Central memory CD8-positive, alpha-beta T cell (primary cell): ENCODE data around the gene MAP3K4.
"Not testable (repeated sequence)": the region's sequence is repeated elsewhere in the genome, so short reads cannot be mapped to it uniquely, and the experiment has no call there.

ENCODE experiments used
- ATAC-seq: fragments of 150-1000 bp; cut with Tn5 transposase; replicated peaks from 2 replicates; pipeline ENCODE4 v1.10.0; 2022; ENCODE audit warnings: mild to moderate bottlenecking, moderate FRiP score, moderate number of reproducible peaks; ENCODE audit not compliant: poor library complexity, severe bottlenecking; ENCODE audit errors: extremely low read depth
- DNase-seq, 2 donors: peaks; one replicate each; pipeline ENCODE4 v3.0.0; 2021; ENCODE audit warnings: low spot score in 2 of 2
- H3K27ac Mint-ChIP-seq: one replicate; pipeline ENCODE4 v1.8.0; 2022; ENCODE audit warnings: low read depth, mild to moderate bottlenecking, moderate library complexity, mixed read lengths
- H3K27me3 Mint-ChIP-seq: one replicate; pipeline ENCODE4 v1.8.0; 2022; ENCODE audit warnings: mixed read lengths
- H3K36me3 Mint-ChIP-seq: one replicate; pipeline ENCODE4 v1.8.0; 2022; ENCODE audit warnings: mild to moderate bottlenecking, moderate library complexity, mixed read lengths; ENCODE audit not compliant: insufficient read depth
- H3K4me1 Mint-ChIP-seq: one replicate; pipeline ENCODE4 v1.8.0; 2022; ENCODE audit warnings: mixed read lengths
- H3K4me3 Mint-ChIP-seq: one replicate; pipeline ENCODE4 v1.8.0; 2022; ENCODE audit warnings: mild to moderate bottlenecking, moderate library complexity, mixed read lengths
- H3K9me3 Mint-ChIP-seq: one replicate; pipeline ENCODE4 v1.8.0; 2022; ENCODE audit warnings: mixed read lengths

MAP3K4 gene

GRCh38 chr6:160959726-160960435, 31.7 kb upstream of the MAP3K4 start:
- no peak for ATAC-seq
- no peaks in the 10 kb centered on the region for H3K9me3 Mint-ChIP-seq
- H3K4me3 Mint-ChIP-seq = no peak overlapping the region
- H3K4me1 Mint-ChIP-seq = no peaks in the 10 kb centered on the region
- DNase-seq = no peak
- H3K36me3 Mint-ChIP-seq = no peaks in the 10 kb centered on the region
- H3K27ac Mint-ChIP-seq = no peak overlapping the region
- H3K27me3 Mint-ChIP-seq = peaks cover 59% of the 10 kb centered on the region

DNA sequence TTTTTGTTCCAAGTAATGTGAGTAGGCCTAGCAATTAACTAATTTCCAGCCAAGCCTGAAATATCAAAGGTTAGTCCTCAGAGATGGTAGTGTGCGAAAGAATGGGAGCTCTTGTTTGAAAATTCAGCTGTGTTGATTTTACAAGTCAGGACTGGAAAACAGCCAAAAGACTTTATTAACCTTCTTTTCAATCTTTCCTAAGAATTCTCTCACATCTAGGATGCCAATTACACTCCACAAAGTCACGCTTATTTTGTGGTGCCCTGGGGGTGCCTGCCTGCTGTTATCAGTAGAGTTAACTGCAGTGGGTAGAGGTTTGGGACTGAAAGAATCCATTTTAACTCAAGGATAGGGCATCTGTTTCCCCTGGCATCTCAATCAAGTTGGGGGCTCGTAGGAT, 30.7 kb upstream of the MAP3K4 start:
- H3K4me1 Mint-ChIP-seq = no peaks in the 10 kb centered on the region
- no peak overlapping the region for H3K27ac Mint-ChIP-seq
- DNase-seq (no peak), ATAC-seq (no peak)
- H3K36me3 Mint-ChIP-seq = no peaks in the 10 kb centered on the region
- no peak overlapping the region for H3K4me3 Mint-ChIP-seq
- peaks cover 62% of the 10 kb centered on the region for H3K27me3 Mint-ChIP-seq
- no peaks in the 10 kb centered on the region for H3K9me3 Mint-ChIP-seq

GRCh38 chr6:160962835-160963623, 28.5 kb upstream of the MAP3K4 start:
- DNase-seq = no peak
- no peak for ATAC-seq
- no peaks in the 10 kb centered on the region for H3K36me3 Mint-ChIP-seq
- H3K4me3 Mint-ChIP-seq = no peak overlapping the region
- H3K27ac Mint-ChIP-seq = no peak overlapping the region
- H3K4me1 Mint-ChIP-seq = no peaks in the 10 kb centered on the region
- H3K9me3 Mint-ChIP-seq = no peaks in the 10 kb centered on the region
- peaks cover 67% of the 10 kb centered on the region for H3K27me3 Mint-ChIP-seq

DNA sequence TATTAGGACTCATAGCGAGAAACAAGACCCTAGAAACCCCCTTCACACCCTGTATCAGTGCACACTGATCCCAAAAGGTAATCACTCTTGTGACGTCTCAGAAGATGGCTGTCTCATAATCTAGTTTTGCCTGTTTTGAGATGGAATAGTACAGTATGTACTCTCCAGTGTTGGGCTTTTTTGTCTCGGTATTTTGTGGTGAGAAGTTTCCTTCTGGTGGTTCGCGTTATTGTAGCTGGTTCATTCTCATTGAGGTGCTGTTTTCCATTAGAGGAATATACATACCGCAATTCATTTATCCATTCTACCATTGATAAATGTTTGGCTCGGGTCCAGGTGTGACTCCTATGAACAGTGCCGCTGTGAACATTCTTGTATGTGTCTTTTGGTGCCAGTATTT, 27.9 kb upstream of the MAP3K4 start:
- H3K27me3 Mint-ChIP-seq = peaks cover 67% of the 10 kb centered on the region
- no peaks in the 10 kb centered on the region for H3K36me3 Mint-ChIP-seq
- no peaks in the 10 kb centered on the region for H3K4me1 Mint-ChIP-seq
- DNase-seq = no peak
- H3K27ac Mint-ChIP-seq = no peak overlapping the region
- ATAC-seq = no peak
- H3K9me3 Mint-ChIP-seq = no peaks in the 10 kb centered on the region
- H3K4me3 Mint-ChIP-seq = no peak overlapping the region

DNA sequence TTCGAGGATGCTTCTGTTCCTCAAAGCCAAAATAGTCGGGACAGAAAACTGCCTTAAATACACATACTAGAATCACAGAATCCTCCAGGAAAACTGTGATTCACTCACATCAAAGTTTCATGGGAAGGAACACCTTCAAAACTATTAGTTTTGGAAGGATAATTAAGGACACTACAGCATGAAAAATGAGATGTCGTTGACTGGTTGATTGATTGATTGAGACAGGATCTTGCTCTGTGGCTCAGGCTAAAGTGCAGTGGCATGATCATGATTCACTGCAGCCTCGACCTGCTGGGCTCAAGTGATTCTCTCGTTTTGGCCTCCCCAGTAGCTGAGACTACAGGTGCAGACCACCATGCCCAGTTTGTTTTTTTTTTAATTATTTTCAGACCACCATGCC, 25.7 kb upstream of the MAP3K4 start:
- no peak for DNase-seq
- no peak for ATAC-seq
- Mint-ChIP-seq H3K4me1 (no peaks in the 10 kb centered on the region), H3K27ac (no peak overlapping the region), H3K4me3 (no peak overlapping the region), H3K9me3 (no peaks in the 10 kb centered on the region), H3K36me3 (no peaks in the 10 kb centered on the region), H3K27me3 (peaks cover 65% of the 10 kb centered on the region)

DNA sequence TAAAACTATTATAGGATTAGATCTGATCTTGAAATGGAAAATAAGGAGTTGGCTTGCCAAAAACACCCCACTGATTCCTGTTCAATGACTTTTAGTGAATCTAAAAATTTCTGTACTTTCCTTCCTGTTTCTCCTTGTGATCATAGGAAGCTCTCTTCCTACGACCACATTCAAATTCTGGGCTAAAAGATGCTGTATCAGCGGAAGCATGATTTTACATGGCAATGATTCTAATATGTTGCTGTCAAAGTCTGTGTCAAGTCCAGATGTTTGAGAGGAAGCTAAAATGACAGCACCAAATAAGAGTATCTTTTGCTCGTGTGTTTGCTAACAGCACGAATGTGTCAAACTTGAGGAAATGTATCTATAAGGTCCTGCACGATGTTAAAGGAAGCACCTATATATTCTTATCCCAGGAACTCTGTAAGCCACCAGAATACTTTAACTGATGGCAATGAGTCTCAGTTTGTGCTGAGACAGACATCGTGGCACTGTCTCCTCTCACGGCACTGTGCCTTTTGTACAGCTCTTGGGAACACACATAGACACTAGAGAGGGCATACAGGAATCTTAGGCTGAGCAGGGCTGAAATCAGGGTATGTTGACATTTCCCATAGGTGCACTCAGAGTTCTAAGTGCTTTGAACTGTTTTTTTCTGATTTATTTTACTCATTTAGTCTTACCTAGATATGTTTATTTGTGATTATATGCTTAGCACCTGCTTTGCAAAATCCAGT, 24.9 kb upstream of the MAP3K4 start:
- no peaks in the 10 kb centered on the region for H3K9me3 Mint-ChIP-seq
- peaks cover 64% of the 10 kb centered on the region for H3K27me3 Mint-ChIP-seq
- no peak for DNase-seq
- H3K36me3 Mint-ChIP-seq = no peaks in the 10 kb centered on the region
- ATAC-seq = no peak
- no peak overlapping the region for H3K4me3 Mint-ChIP-seq
- no peaks in the 10 kb centered on the region for H3K4me1 Mint-ChIP-seq
- no peak overlapping the region for H3K27ac Mint-ChIP-seq

GRCh38 chr6:160967351-160967750, 24.2 kb upstream of the MAP3K4 start:
- Mint-ChIP-seq H3K9me3 (no peaks in the 10 kb centered on the region), H3K27ac (no peak overlapping the region), H3K27me3 (peaks cover 57% of the 10 kb centered on the region), H3K4me3 (no peak overlapping the region), H3K36me3 (no peaks in the 10 kb centered on the region), H3K4me1 (no peaks in the 10 kb centered on the region)
- ATAC-seq (no peak), DNase-seq (no peak)

- ATAC-seq (no peak), DNase-seq (no peak)
- Mint-ChIP-seq H3K27me3 (peaks cover 54% of the 10 kb centered on the region), H3K9me3 (no peaks in the 10 kb centered on the region), H3K36me3 (no peaks in the 10 kb centered on the region), H3K4me3 (no peak overlapping the region), H3K4me1 (no peaks in the 10 kb centered on the region), H3K27ac (no peak overlapping the region)
Measured at GRCh38 chr6:160967833-160968232, 23.7 kb upstream of the MAP3K4 start.

DNA sequence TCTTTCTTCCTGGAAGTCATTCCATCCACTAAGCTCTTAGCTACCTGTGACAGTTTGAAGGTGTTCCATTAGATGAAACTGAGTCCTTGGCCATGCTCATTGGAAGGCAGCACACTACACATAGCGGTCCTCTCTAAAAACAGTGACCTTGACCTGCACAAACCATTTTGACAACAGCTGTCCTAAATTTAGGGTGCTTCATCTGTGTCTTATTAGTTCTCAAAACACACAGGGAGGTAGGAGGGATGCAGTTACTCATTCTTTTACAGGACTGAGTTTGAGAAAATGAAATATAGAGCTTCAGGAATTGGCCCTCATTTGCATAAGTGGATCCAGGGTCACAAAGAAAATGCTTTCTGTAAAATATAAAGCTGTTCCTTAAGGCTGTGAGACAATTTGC, 20.4 kb upstream of the MAP3K4 start:
- Mint-ChIP-seq H3K9me3 (no peaks in the 10 kb centered on the region), H3K27me3 (peaks cover 46% of the 10 kb centered on the region), H3K36me3 (no peaks in the 10 kb centered on the region), H3K4me1 (no peaks in the 10 kb centered on the region), H3K4me3 (no peak overlapping the region), H3K27ac (no peak overlapping the region)
- no peak for DNase-seq
- no peak for ATAC-seq

DNA sequence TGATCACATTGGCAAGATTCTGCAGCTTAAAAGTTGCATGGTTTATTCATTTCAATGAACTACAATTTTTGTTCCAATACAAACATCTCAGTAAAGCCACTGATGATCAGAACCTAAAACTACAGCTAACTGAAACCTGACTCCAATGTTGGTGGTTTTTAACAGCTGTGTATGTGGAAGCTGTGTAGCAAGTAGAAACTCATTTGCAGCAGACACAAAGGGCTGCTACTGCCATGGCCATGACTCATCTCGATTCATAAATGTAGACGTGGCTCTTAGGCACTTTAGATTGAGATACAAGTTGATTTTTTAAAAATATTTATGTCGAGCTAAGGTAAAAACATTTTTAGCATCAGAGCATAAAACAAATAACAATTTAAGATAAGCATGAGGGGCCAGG, 19.5 kb upstream of the MAP3K4 start:
- no peaks in the 10 kb centered on the region for H3K36me3 Mint-ChIP-seq
- DNase-seq (no peak), ATAC-seq (no peak)
- H3K27ac Mint-ChIP-seq = no peak overlapping the region
- no peaks in the 10 kb centered on the region for H3K4me1 Mint-ChIP-seq
- H3K4me3 Mint-ChIP-seq = no peak overlapping the region
- no peaks in the 10 kb centered on the region for H3K9me3 Mint-ChIP-seq
- H3K27me3 Mint-ChIP-seq = peaks cover 43% of the 10 kb centered on the region

- peaks cover 43% of the 10 kb centered on the region for H3K27me3 Mint-ChIP-seq
- not testable (repeated sequence) for ATAC-seq, H3K9me3 Mint-ChIP-seq, H3K4me3 Mint-ChIP-seq, H3K36me3 Mint-ChIP-seq, H3K27ac Mint-ChIP-seq, DNase-seq, H3K4me1 Mint-ChIP-seq
Measured at GRCh38 chr6:160972594-160972993, 19.0 kb upstream of the MAP3K4 start.

GRCh38 chr6:160973311-160974250, 18.0 kb upstream of the MAP3K4 start:
- H3K36me3 Mint-ChIP-seq = no peaks in the 10 kb centered on the region
- H3K27me3 Mint-ChIP-seq = peaks cover 52% of the 10 kb centered on the region
- H3K4me1 Mint-ChIP-seq = no peaks in the 10 kb centered on the region
- H3K9me3 Mint-ChIP-seq = no peaks in the 10 kb centered on the region
- ATAC-seq (no peak), DNase-seq (no peak)
- H3K4me3 Mint-ChIP-seq = no peak overlapping the region
- H3K27ac Mint-ChIP-seq = no peak overlapping the region
